HG03280 (cell line): Measurements from ENCODE around the gene GUCY1A2.

Source experiments
- ATAC-seq: cut with Tn5 transposase; IDR thresholded peaks from one replicate; pipeline ENCODE4 v1.9.1; 2021; ENCODE audit warnings: mild to moderate bottlenecking, moderate library complexity; ENCODE audit not compliant: unreplicated experiment

Gene GUCY1A2

GRCh38 chr11:106763501-106763900 is 254.8 kb downstream of the GUCY1A2 start:
- ATAC-seq, result no peak

- ATAC-seq, result no peak
Measured at GRCh38 chr11:106761745-106762144, 256.5 kb downstream of the GUCY1A2 start.

- ATAC-seq, result no peak
Measured at GRCh38 chr11:106761240-106761639, 257.0 kb downstream of the GUCY1A2 start.

GRCh38 chr11:106748059-106748458 is 270.2 kb downstream of the GUCY1A2 start:
- ATAC-seq, result no peak

GRCh38 chr11:106745941-106746340 is 272.3 kb downstream of the GUCY1A2 start:
- ATAC-seq, result no peak

GRCh38 chr11:106733635-106734034 is 284.6 kb downstream of the GUCY1A2 start:
- ATAC-seq, result no peak

GRCh38 chr11:106728859-106729258 is 289.4 kb downstream of the GUCY1A2 start:
- ATAC-seq, result no peak

- no peak for ATAC-seq
Measured at GRCh38 chr11:106728379-106728778, 289.9 kb downstream of the GUCY1A2 start.

GRCh38 chr11:106727256-106727655 is 291.0 kb downstream of the GUCY1A2 start:
- ATAC-seq, result no peak

GRCh38 chr11:106724293-106724892 is 293.9 kb downstream of the GUCY1A2 start:
- ATAC-seq, result no peak

- ATAC-seq, result no peak
Measured at GRCh38 chr11:106723071-106723470, 295.2 kb downstream of the GUCY1A2 start.

- ATAC-seq, result no peak
Measured at GRCh38 chr11:106717222-106717621, 301.1 kb downstream of the GUCY1A2 start.

- ATAC-seq, result no peak
Measured at GRCh38 chr11:106714199-106714598, 304.1 kb downstream of the GUCY1A2 start.

- ATAC-seq, result no peak
Measured at GRCh38 chr11:106708348-106708747, 309.9 kb downstream of the GUCY1A2 start.

- no peak for ATAC-seq
Measured at GRCh38 chr11:106706355-106706754, 311.9 kb downstream of the GUCY1A2 start.

GRCh38 chr11:106702805-106703204 is 315.5 kb downstream of the GUCY1A2 start:
- no peak for ATAC-seq

- ATAC-seq, result no peak
Measured at GRCh38 chr11:106697058-106697457, 321.2 kb downstream of the GUCY1A2 start.

- no peak for ATAC-seq
Measured at GRCh38 chr11:106695506-106695905, 322.8 kb downstream of the GUCY1A2 start.

GRCh38 chr11:106694501-106694900 is 323.8 kb downstream of the GUCY1A2 start:
- no peak for ATAC-seq

- ATAC-seq, result no peak
Measured at GRCh38 chr11:106691807-106692365, 326.4 kb downstream of the GUCY1A2 start.

GRCh38 chr11:106690923-106691322 is 327.4 kb downstream of the GUCY1A2 start:
- no peak for ATAC-seq

- no peak for ATAC-seq
Measured at GRCh38 chr11:106684944-106685343, 333.3 kb downstream of the GUCY1A2 start.

- ATAC-seq, result peak; percentile 61
Measured at GRCh38 chr11:106683435-106683834, 334.8 kb downstream of the GUCY1A2 start.
